HUES6 (cell line): ENCODE data around the gene ESAM.

ENCODE experiments used
- H3K27ac ChIP-seq: 2 replicates; pipeline ENCODE4 v1.7.0; 2013; ENCODE audit warnings: low read depth, mild to moderate bottlenecking, low read length, inconsistent platforms
- H3K27me3 ChIP-seq: 2 replicates; pipeline ENCODE4 v1.6.1; 2013; ENCODE audit warnings: low read length; ENCODE audit not compliant: control insufficient read depth, insufficient read depth
- H3K36me3 ChIP-seq: 2 replicates; pipeline ENCODE4 v1.6.1; 2013; ENCODE audit warnings: low read length; ENCODE audit not compliant: control insufficient read depth, insufficient read depth
- H3K4me1 ChIP-seq: 2 replicates; pipeline ENCODE4 v1.6.1; 2013; ENCODE audit warnings: low read length; ENCODE audit not compliant: control insufficient read depth, insufficient read depth
- H3K4me3 ChIP-seq: 2 replicates; pipeline ENCODE4 v1.5.1; 2013; ENCODE audit warnings: low read depth, low read length
- H3K9ac ChIP-seq: one replicate; pipeline ENCODE4 v1.6.1; 2013; ENCODE audit warnings: mild to moderate bottlenecking, low read length
- H3K9me3 ChIP-seq: 2 replicates; pipeline ENCODE4 v1.6.1; 2013; ENCODE audit warnings: low read depth, low read length; ENCODE audit not compliant: control insufficient read depth, insufficient read depth

ESAM gene

GRCh38 chr11:124769806-124770774, 8.0 kb upstream of the ESAM start:
- Histone ChIP-seq H3K9ac (no peak overlapping the region), H3K4me1 (no peaks in the 10 kb centered on the region), H3K9me3 (no peaks in the 10 kb centered on the region), H3K36me3 (peaks cover 45% of the 10 kb centered on the region), H3K27me3 (no peaks in the 10 kb centered on the region), H3K4me3 (no peak overlapping the region), H3K27ac (no peak overlapping the region)

- no peak overlapping the region for H3K4me3 ChIP-seq
- peaks cover 42% of the 10 kb centered on the region for H3K36me3 ChIP-seq
- H3K27ac ChIP-seq: no peak overlapping the region
- no peak overlapping the region for H3K9ac ChIP-seq
- H3K4me1 ChIP-seq: no peaks in the 10 kb centered on the region
- no peaks in the 10 kb centered on the region for H3K27me3 ChIP-seq
- H3K9me3 ChIP-seq: no peaks in the 10 kb centered on the region
Observed at GRCh38 chr11:124768914-124769313, 6.8 kb upstream of the ESAM start.

- peaks cover 20% of the 10 kb centered on the region for H3K27me3 ChIP-seq
- H3K9me3 ChIP-seq: no peaks in the 10 kb centered on the region
- peaks cover 31% of the 10 kb centered on the region for H3K36me3 ChIP-seq
- no peak overlapping the region for H3K9ac ChIP-seq
- H3K4me3 ChIP-seq: no peak overlapping the region
- H3K27ac ChIP-seq: no peak overlapping the region
- H3K4me1 ChIP-seq: peaks cover 4% of the 10 kb centered on the region; the same call in 1 of the 2 replicates
Observed at GRCh38 chr11:124766156-124766555, 4.1 kb upstream of the ESAM start.

GRCh38 chr11:124763156-124763947, 1.3 kb upstream of the ESAM start:
- Histone ChIP-seq H3K9me3 (no peaks in the 10 kb centered on the region), H3K9ac (no peak overlapping the region), H3K27ac (no peak overlapping the region), H3K27me3 (peaks cover 48% of the 10 kb centered on the region), H3K4me1 (peaks cover 22% of the 10 kb centered on the region), H3K4me3 (peak overlapping the region; percentile 61), H3K36me3 (peaks cover 16% of the 10 kb centered on the region; the same call in 1 of the 2 replicates)

GRCh38 chr11:124762624-124763155, 600 bp upstream of the ESAM start:
- H3K9ac ChIP-seq: no peak overlapping the region
- peaks cover 22% of the 10 kb centered on the region for H3K4me1 ChIP-seq
- peaks cover 13% of the 10 kb centered on the region; the same call in 1 of the 2 replicates for H3K36me3 ChIP-seq
- H3K4me3 ChIP-seq: peak overlapping the region; percentile 61
- H3K27me3 ChIP-seq: peaks cover 54% of the 10 kb centered on the region
- no peaks in the 10 kb centered on the region for H3K9me3 ChIP-seq
- no peak overlapping the region for H3K27ac ChIP-seq

- Histone ChIP-seq H3K4me3 (peak overlapping the region; percentile 61), H3K27ac (no peak overlapping the region), H3K9ac (no peak overlapping the region), H3K4me1 (peaks cover 25% of the 10 kb centered on the region), H3K9me3 (no peaks in the 10 kb centered on the region), H3K27me3 (peaks cover 66% of the 10 kb centered on the region), H3K36me3 (0 out of 2 replicates have a peak, but pooled peaks cover 3% of the 10 kb centered on the region)
Observed at GRCh38 chr11:124761301-124762104, 587 bp downstream of the ESAM start.

- H3K4me3 ChIP-seq: no peak overlapping the region
- no peaks in the 10 kb centered on the region for H3K36me3 ChIP-seq
- H3K4me1 ChIP-seq: peaks cover 25% of the 10 kb centered on the region
- no peaks in the 10 kb centered on the region for H3K9me3 ChIP-seq
- peaks cover 73% of the 10 kb centered on the region for H3K27me3 ChIP-seq
- no peak overlapping the region for H3K9ac ChIP-seq
- no peak overlapping the region for H3K27ac ChIP-seq
Observed at GRCh38 chr11:124760806-124761205, 1.3 kb downstream of the ESAM start.

GRCh38 chr11:124760205-124760652, 1.9 kb downstream of the ESAM start:
- Histone ChIP-seq H3K36me3 (no peaks in the 10 kb centered on the region), H3K27me3 (peaks cover 79% of the 10 kb centered on the region), H3K9ac (no peak overlapping the region), H3K4me1 (peaks cover 25% of the 10 kb centered on the region), H3K4me3 (peak overlapping the region; percentile 60; the same call in 1 of the 2 replicates), H3K9me3 (no peaks in the 10 kb centered on the region), H3K27ac (no peak overlapping the region)

- H3K4me3 ChIP-seq: peak overlapping the region; percentile 60
- no peak overlapping the region for H3K9ac ChIP-seq
- no peaks in the 10 kb centered on the region for H3K9me3 ChIP-seq
- no peak overlapping the region for H3K27ac ChIP-seq
- H3K27me3 ChIP-seq: peaks cover 85% of the 10 kb centered on the region
- no peaks in the 10 kb centered on the region for H3K36me3 ChIP-seq
- H3K4me1 ChIP-seq: peaks cover 25% of the 10 kb centered on the region
Observed at GRCh38 chr11:124759266-124760204, 2.6 kb downstream of the ESAM start.
